Neural cell (in vitro differentiated cells): Measurements from ENCODE around the gene LIME1. TPM values are rescaled to one million over a fixed set of nuclear protein-coding genes. Genes with fewer than 3 reads are reported as not detected.

ENCODE experiments used
- H2AFZ ChIP-seq: fragments of 200-600, 300-800 bp; sonication (generic), shearing (Covaris generic); 2 replicates; pipeline ENCODE4 v1.6.0; 2014; ENCODE audit warnings: low read depth, mild to moderate bottlenecking, antibody characterized with exemption, low read length, moderate library complexity
- H3F3A ChIP-seq: fragments of 200-600 bp; shearing (Covaris generic); 2 replicates; pipeline ENCODE4 v1.6.1; 2016; ENCODE audit warnings: mild to moderate bottlenecking, moderate library complexity, mixed read lengths, antibody characterized with exemption, low read length; ENCODE audit not compliant: insufficient read depth, poor library complexity, severe bottlenecking
- H3K27ac ChIP-seq: fragments of 200-600, 300-800 bp; sonication (generic), shearing (Covaris generic); 2 replicates; pipeline ENCODE4 v1.5.1; 2014; ENCODE audit warnings: mild to moderate bottlenecking, low read length, moderate library complexity
- H3K27me3 ChIP-seq: fragments of 300-800, 200-600 bp; sonication (generic), shearing (Covaris generic); 2 replicates; pipeline ENCODE4 v1.6.0; 2014; ENCODE audit warnings: mild to moderate bottlenecking, low read depth, low read length, moderate library complexity; ENCODE audit not compliant: insufficient read depth
- H3K36me3 ChIP-seq: fragments of 300-800, 200-600 bp; sonication (generic), shearing (Covaris generic); 2 replicates; pipeline ENCODE4 v1.5.1; 2014; ENCODE audit warnings: mild to moderate bottlenecking, antibody characterized with exemption, low read length, moderate library complexity; ENCODE audit not compliant: insufficient read depth
- H3K4me2 ChIP-seq: fragments of 300-800, 200-600 bp; sonication (generic), shearing (Covaris generic); 2 replicates; pipeline ENCODE4 v1.6.0; 2014; ENCODE audit warnings: mild to moderate bottlenecking, low read length
- H3K4me3 ChIP-seq: fragments of 300-800, 200-600 bp; sonication (generic), shearing (Covaris generic); 2 replicates; pipeline ENCODE4 v1.5.1; 2014; ENCODE audit warnings: mild to moderate bottlenecking, low read length, moderate library complexity
- H3K79me2 ChIP-seq: fragments of 200-600 bp; shearing (Covaris generic); replicated peaks from 2 replicates; pipeline ENCODE4 v1.6.0; 2014; ENCODE audit warnings: mild to moderate bottlenecking, low read length, moderate library complexity; ENCODE audit not compliant: insufficient read depth
- H3K9ac ChIP-seq: fragments of 300-800, 200-600 bp; sonication (generic), shearing (Covaris generic); 2 replicates; pipeline ENCODE4 v1.6.1; 2016; ENCODE audit warnings: mild to moderate bottlenecking, low read length, mixed read lengths
- H3K9me2 ChIP-seq: fragments of 200-600 bp; shearing (Covaris generic); 2 replicates; pipeline ENCODE4 v1.6.1; 2016; ENCODE audit warnings: mild to moderate bottlenecking, low read length, mixed read lengths; ENCODE audit not compliant: insufficient read depth
- H3K9me3 ChIP-seq: fragments of 200-600, 300-800 bp; sonication (generic), shearing (Covaris generic); 2 replicates; pipeline ENCODE4 v1.6.1; 2016; ENCODE audit warnings: mild to moderate bottlenecking, mixed run types, low read length, moderate library complexity, mixed read lengths
- H4K20me1 ChIP-seq: fragments of 200-600 bp; shearing (Covaris generic); 2 replicates; pipeline ENCODE4 v1.6.1; 2016; ENCODE audit warnings: mild to moderate bottlenecking, mixed run types; ENCODE audit not compliant: insufficient read depth
- EP300 ChIP-seq: fragments of 450-650 bp; conservative IDR thresholded peaks from 2 replicates; pipeline ENCODE4 v1.6.1; 2014; ENCODE audit warnings: antibody characterized with exemption, mild to moderate bottlenecking, moderate library complexity; ENCODE audit not compliant: poor library complexity, severe bottlenecking
- EZH2 ChIP-seq: fragments of 200-600, 300-800 bp; shearing (Covaris generic), sonication (generic); IDR thresholded peaks from 2 replicates; pipeline ENCODE4 v1.6.1; 2014; ENCODE audit warnings: antibody characterized with exemption, low read length, borderline replicate concordance, mild to moderate bottlenecking; ENCODE audit not compliant: insufficient read depth, poor library complexity, severe bottlenecking
- MXI1 ChIP-seq: fragments of 450-650 bp; conservative IDR thresholded peaks from 2 replicates; pipeline ENCODE4 v1.6.1; 2014; ENCODE audit warnings: antibody characterized with exemption, mild to moderate bottlenecking; ENCODE audit not compliant: poor library complexity, severe bottlenecking
- POLR2AphosphoS5 ChIP-seq: IDR thresholded peaks from 2 replicates; pipeline ENCODE4 v1.6.1; 2012
- RAD21 ChIP-seq: fragments of 450-650 bp; conservative IDR thresholded peaks from 2 replicates; pipeline ENCODE4 v1.6.1; 2014; ENCODE audit warnings: antibody characterized with exemption, mild to moderate bottlenecking, moderate library complexity
- SMC3 ChIP-seq: fragments of 450-650 bp; conservative IDR thresholded peaks from 2 replicates; pipeline ENCODE4 v1.6.1; 2014; ENCODE audit warnings: antibody characterized with exemption, mild to moderate bottlenecking, moderate library complexity; ENCODE audit not compliant: poor library complexity
- TAF1 ChIP-seq: IDR thresholded peaks from 2 replicates; pipeline ENCODE4 v1.6.1; 2012; ENCODE audit warnings: low read depth
- polyA plus RNA-seq: library from polyadenylated mRNA; depleted of rRNA; stranded (reverse); fragments of >200 nt; gene quantifications from 2 replicates; pipeline ENCODE4 v1.2.3, GENCODE V29; 2014
- TF ChIP-seq, protein P1 (sequence below): fragments of 450-650 bp; IDR thresholded peaks from 2 replicates; pipeline ENCODE4 v1.5.1; 2014; ENCODE audit warnings: antibody characterized with exemption, mild to moderate bottlenecking, moderate library complexity; ENCODE audit not compliant: poor library complexity, severe bottlenecking
- TF ChIP-seq, protein P2 (sequence below): IDR thresholded peaks from 2 replicates; pipeline ENCODE4 v1.6.1; 2012; ENCODE audit warnings: borderline replicate concordance

The LIME1 gene
- polyA plus RNA-seq, 1 donor from 2014 or later = 65.2 TPM

DNA sequence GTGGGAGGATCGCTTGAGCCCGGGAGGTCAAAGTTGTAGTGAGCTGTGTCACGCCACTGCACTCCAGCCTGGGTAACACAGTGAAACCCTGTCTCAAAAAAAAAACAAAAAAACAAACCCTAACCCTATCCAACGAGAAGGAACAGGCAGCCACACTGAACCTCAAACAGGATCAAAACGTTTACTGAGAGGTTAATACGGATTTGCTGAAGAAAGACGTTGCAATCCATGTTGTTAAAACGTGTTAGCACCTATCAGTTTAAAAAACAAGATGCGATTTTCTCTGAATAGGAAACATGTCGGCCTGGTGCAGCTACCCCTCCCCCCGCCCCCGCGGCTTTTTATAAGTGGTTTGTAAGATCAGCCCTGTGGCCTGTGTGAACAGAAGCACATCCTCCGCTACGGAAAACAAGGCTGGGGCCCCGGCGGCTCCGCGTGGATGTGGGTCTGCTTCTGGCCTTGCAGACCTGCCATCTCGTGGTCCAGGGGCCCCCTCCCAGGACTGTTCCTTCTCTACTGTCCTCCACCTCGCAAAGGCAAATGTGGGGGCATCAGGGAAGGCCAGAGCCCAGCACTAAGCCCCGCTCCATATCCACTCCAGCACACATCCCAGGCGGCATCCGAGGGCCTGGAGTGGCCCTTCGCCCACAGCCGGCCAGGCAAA, 14.5 kb downstream of the LIME1 start:
- Histone ChIP-seq H4K20me1 (no peaks in the 10 kb centered on the region), H3K4me3 (no peak overlapping the region), H3K27ac (no peak overlapping the region), H3K4me2 (no peak overlapping the region), H3K27me3 (no peaks in the 10 kb centered on the region), H3K36me3 (no peaks in the 10 kb centered on the region), H3K9ac (no peak overlapping the region), H3K9me2 (no peaks in the 10 kb centered on the region), H2AFZ (no peak overlapping the region), H3K9me3 (no peaks in the 10 kb centered on the region), H3K79me2 (no peaks in the 10 kb centered on the region), H3F3A (no peaks in the 10 kb centered on the region)
- no peak for TF ChIP-seq EP300
- no peak for TF ChIP-seq POLR2AphosphoS5

DNA sequence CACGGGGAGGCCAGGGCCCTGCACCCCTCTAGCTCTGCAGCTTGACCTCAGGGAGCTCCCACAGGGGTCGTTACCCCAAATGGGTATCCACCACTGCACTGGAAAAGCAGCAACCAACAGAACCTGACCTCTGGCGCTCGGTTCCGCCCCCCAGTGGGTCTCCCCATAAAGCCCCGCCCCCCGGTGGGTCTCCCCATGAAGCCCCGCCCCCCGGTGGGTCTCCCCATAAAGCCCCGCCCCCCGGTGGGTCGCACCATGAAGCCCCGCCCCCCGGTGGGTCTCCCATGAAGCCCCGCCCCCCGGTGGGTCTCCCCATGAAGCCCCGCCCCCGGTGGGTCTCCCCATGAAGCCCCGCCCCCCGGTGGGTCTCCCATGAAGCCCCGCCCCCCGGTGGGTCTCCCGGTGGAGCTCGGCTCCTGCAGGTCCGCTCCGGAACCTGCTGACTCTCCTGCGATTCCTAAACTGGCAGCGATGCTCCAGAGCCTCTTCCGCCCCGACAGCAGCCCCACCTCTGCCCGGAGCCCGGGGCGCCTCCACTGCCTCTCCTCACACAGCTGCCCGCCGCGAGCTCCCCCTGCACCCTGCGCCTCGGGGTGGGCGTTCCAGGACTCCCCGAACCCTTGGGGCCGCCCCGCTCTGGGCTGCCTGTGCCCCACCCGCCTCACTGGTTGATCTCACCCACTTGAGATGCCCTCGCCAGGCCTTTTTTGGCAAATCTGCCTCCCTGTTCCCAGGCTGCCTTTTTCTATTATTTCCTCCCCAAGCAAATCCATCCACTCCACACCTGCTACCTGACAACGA, 15.2 kb downstream of the LIME1 start:
- H3K4me2 ChIP-seq = no peak overlapping the region
- no peak for TF ChIP-seq MXI1
- TF ChIP-seq POLR2AphosphoS5 = no peak
- no peak for TF ChIP-seq TAF1
- no peak for TF ChIP-seq EZH2
- H3K9me2 ChIP-seq = no peaks in the 10 kb centered on the region
- H3K9me3 ChIP-seq = no peaks in the 10 kb centered on the region
- H3K79me2 ChIP-seq = no peaks in the 10 kb centered on the region
- no peak overlapping the region for H3K4me3 ChIP-seq
- H3K9ac ChIP-seq = no peak overlapping the region
- H3K27ac ChIP-seq = no peak overlapping the region
- no peaks in the 10 kb centered on the region for H3K36me3 ChIP-seq
- no peaks in the 10 kb centered on the region for H3K27me3 ChIP-seq
- no peaks in the 10 kb centered on the region for H3F3A ChIP-seq
- H4K20me1 ChIP-seq = no peaks in the 10 kb centered on the region
- H2AFZ ChIP-seq = no peak overlapping the region

DNA sequence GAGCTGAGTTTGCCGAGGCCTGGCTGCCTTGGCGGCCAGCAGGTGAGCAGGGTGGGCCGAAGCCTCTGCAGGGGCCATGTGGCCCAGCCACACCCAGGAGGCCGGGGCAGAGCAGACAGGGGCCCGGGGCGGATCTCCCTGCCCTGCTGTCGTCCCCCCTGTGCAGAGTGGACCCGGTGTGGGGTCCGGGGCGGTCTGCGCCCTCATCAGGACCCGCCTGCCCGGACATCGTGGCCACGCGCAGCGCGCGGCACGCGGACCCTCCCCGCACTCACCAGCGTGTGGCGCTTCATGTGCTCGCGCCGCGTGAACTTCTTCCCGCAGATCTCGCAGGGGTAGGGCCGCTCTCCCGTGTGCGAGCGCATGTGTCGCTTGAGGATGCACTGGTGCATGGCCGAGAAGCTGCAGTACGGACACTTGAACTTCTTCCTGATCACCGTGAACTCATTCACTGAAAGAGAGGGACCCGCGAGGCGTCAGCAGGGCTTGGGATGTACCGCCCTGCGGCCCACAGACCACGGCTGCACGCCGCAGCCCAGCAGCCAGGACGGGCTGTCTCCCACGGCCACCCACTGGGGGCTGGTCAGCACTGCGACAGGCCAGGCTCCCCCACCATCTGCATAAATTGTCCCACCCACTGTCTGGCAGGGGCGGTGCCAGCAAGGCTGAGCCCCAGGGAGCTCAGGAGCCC, 16.1 kb downstream of the LIME1 start:
- no peaks in the 10 kb centered on the region for H4K20me1 ChIP-seq
- H3K4me2 ChIP-seq = no peak overlapping the region
- H3K4me3 ChIP-seq = no peak overlapping the region

More for the DNA sequence above, 16.1 kb downstream of the LIME1 start:
- TF ChIP-seq EZH2 (no peak), RAD21 (no peak), SMC3 (no peak), POLR2AphosphoS5 (no peak), EP300 (no peak), MXI1 (no peak), TAF1 (no peak)
- TF ChIP-seq, protein P1, sequence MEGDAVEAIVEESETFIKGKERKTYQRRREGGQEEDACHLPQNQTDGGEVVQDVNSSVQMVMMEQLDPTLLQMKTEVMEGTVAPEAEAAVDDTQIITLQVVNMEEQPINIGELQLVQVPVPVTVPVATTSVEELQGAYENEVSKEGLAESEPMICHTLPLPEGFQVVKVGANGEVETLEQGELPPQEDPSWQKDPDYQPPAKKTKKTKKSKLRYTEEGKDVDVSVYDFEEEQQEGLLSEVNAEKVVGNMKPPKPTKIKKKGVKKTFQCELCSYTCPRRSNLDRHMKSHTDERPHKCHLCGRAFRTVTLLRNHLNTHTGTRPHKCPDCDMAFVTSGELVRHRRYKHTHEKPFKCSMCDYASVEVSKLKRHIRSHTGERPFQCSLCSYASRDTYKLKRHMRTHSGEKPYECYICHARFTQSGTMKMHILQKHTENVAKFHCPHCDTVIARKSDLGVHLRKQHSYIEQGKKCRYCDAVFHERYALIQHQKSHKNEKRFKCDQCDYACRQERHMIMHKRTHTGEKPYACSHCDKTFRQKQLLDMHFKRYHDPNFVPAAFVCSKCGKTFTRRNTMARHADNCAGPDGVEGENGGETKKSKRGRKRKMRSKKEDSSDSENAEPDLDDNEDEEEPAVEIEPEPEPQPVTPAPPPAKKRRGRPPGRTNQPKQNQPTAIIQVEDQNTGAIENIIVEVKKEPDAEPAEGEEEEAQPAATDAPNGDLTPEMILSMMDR = no peak
- TF ChIP-seq, protein P2, sequence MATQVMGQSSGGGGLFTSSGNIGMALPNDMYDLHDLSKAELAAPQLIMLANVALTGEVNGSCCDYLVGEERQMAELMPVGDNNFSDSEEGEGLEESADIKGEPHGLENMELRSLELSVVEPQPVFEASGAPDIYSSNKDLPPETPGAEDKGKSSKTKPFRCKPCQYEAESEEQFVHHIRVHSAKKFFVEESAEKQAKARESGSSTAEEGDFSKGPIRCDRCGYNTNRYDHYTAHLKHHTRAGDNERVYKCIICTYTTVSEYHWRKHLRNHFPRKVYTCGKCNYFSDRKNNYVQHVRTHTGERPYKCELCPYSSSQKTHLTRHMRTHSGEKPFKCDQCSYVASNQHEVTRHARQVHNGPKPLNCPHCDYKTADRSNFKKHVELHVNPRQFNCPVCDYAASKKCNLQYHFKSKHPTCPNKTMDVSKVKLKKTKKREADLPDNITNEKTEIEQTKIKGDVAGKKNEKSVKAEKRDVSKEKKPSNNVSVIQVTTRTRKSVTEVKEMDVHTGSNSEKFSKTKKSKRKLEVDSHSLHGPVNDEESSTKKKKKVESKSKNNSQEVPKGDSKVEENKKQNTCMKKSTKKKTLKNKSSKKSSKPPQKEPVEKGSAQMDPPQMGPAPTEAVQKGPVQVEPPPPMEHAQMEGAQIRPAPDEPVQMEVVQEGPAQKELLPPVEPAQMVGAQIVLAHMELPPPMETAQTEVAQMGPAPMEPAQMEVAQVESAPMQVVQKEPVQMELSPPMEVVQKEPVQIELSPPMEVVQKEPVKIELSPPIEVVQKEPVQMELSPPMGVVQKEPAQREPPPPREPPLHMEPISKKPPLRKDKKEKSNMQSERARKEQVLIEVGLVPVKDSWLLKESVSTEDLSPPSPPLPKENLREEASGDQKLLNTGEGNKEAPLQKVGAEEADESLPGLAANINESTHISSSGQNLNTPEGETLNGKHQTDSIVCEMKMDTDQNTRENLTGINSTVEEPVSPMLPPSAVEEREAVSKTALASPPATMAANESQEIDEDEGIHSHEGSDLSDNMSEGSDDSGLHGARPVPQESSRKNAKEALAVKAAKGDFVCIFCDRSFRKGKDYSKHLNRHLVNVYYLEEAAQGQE = no peak
- Histone ChIP-seq H2AFZ (no peak overlapping the region), H3K36me3 (no peaks in the 10 kb centered on the region), H3K27ac (no peak overlapping the region), H3K79me2 (no peaks in the 10 kb centered on the region), H3K9me3 (no peaks in the 10 kb centered on the region), H3K9ac (no peak overlapping the region), H3K27me3 (no peaks in the 10 kb centered on the region), H3F3A (no peaks in the 10 kb centered on the region), H3K9me2 (no peaks in the 10 kb centered on the region)
